GM23338 (cell line): Measurements from ENCODE around the gene MPV17L. TPM values are rescaled to one million over a fixed set of nuclear protein-coding genes. Genes with fewer than 3 reads are reported as not detected.

ENCODE experiments used
- ATAC-seq: fragments of 200-7000 bp; cut with Tn5 transposase; 3 replicates; pipeline ENCODE4 v1.9.1; 2020
- DNase-seq: peaks from one replicate; pipeline ENCODE4 v3.0.0-alpha.2; 2015; ENCODE audit warnings: low spot score
- H2AFZ ChIP-seq: fragments of 200-600 bp; sonication (generic); 2 replicates; pipeline ENCODE4 v1.8.0; 2016; ENCODE audit warnings: antibody characterized with exemption, mild to moderate bottlenecking, moderate library complexity
- H3F3A ChIP-seq: fragments of 200-600 bp; sonication (generic); replicated peaks from 2 replicates; pipeline ENCODE4 v1.8.0; 2017; ENCODE audit warnings: antibody characterized with exemption, mixed run types, low read depth
- H3K27ac ChIP-seq: fragments of 200-600 bp; sonication (generic); 2 replicates; pipeline ENCODE4 v1.6.1; 2016; ENCODE audit warnings: low read depth
- H3K27me3 ChIP-seq: fragments of 200-600 bp; sonication (generic); 2 replicates; pipeline ENCODE4 v1.8.0; 2016; ENCODE audit warnings: mild to moderate bottlenecking, mixed run types, moderate library complexity; ENCODE audit not compliant: insufficient read depth
- H3K36me3 ChIP-seq: fragments of 200-600 bp; sonication (generic); 2 replicates; pipeline ENCODE4 v1.8.0; 2016; ENCODE audit warnings: mild to moderate bottlenecking; ENCODE audit not compliant: insufficient read depth
- H3K4me1 ChIP-seq: fragments of 200-600 bp; sonication (generic); 2 replicates; pipeline ENCODE4 v1.8.0; 2016; ENCODE audit warnings: mild to moderate bottlenecking, moderate library complexity; ENCODE audit not compliant: insufficient read depth
- H3K4me2 ChIP-seq: fragments of 200-600 bp; sonication (generic); 2 replicates; pipeline ENCODE4 v1.7.1; 2017; ENCODE audit warnings: mixed run types
- H3K4me3 ChIP-seq: fragments of 200-600 bp; sonication (generic); 2 replicates; pipeline ENCODE4 v1.6.1; 2016; ENCODE audit warnings: mixed run types
- H3K79me2 ChIP-seq: fragments of 200-600 bp; sonication (generic); replicated peaks from 2 replicates; pipeline ENCODE4 v1.8.0; 2017; ENCODE audit warnings: mild to moderate bottlenecking; ENCODE audit not compliant: insufficient read depth
- H3K9me2 ChIP-seq: fragments of 200-600 bp; sonication (generic); 2 replicates; pipeline ENCODE4 v1.8.0; 2017; ENCODE audit not compliant: insufficient read depth
- H4K20me1 ChIP-seq: fragments of 200-600 bp; sonication (generic); replicated peaks from 2 replicates; pipeline ENCODE4 v1.8.0; 2017; ENCODE audit warnings: mild to moderate bottlenecking; ENCODE audit not compliant: insufficient read depth
- H3K27ac Mint-ChIP-seq: 2 replicates; pipeline ENCODE4 v1.8.0; 2020; ENCODE audit warnings: inconsistent platforms, mild to moderate bottlenecking, moderate library complexity, mixed read lengths
- H3K27me3 Mint-ChIP-seq: 3 replicates; pipeline ENCODE4 v1.8.0; 2022; ENCODE audit warnings: low read depth, mild to moderate bottlenecking, moderate library complexity, mixed read lengths, inconsistent platforms; ENCODE audit not compliant: insufficient read depth, poor library complexity
- H3K36me3 Mint-ChIP-seq: 3 replicates; pipeline ENCODE4 v1.8.0; 2021; ENCODE audit warnings: low read depth, mild to moderate bottlenecking, inconsistent platforms, moderate library complexity, mixed read lengths
- H3K4me1 Mint-ChIP-seq: 3 replicates; pipeline ENCODE4 v1.8.0; 2020; ENCODE audit warnings: mild to moderate bottlenecking, inconsistent platforms, mixed read lengths
- H3K4me3 Mint-ChIP-seq: 3 replicates; pipeline ENCODE4 v1.8.0; 2021; ENCODE audit warnings: moderate library complexity, mild to moderate bottlenecking, inconsistent platforms, mixed read lengths
- H3K9me3 Mint-ChIP-seq: 3 replicates; pipeline ENCODE4 v1.8.0; 2020; ENCODE audit warnings: moderate library complexity, mild to moderate bottlenecking, inconsistent platforms, mixed read lengths
- CREB1 ChIP-seq: fragments of 250-450 bp; sonication (Bioruptor Pico); IDR thresholded peaks from 2 replicates; pipeline ENCODE4 v1.5.0; 2020; ENCODE audit warnings: low read depth, mild to moderate bottlenecking, moderate library complexity
- EZH2phosphoT487 ChIP-seq: fragments of 200-600 bp; sonication (generic); IDR thresholded peaks from one replicate; pipeline ENCODE4 v1.8.1; 2018; ENCODE audit warnings: antibody characterized with exemption; ENCODE audit not compliant: unreplicated experiment
- NANOG ChIP-seq: IDR thresholded peaks from 2 replicates; pipeline ENCODE4 v1.6.1; 2016; ENCODE audit warnings: antibody characterized with exemption, borderline replicate concordance
- POLR2AphosphoS5 ChIP-seq: IDR thresholded peaks from 2 replicates; pipeline ENCODE4 v1.6.1; 2016; ENCODE audit warnings: antibody characterized with exemption, low read depth
- STAT1 ChIP-seq: IDR thresholded peaks from one replicate; pipeline ENCODE4 v1.6.1; 2016; ENCODE audit warnings: antibody characterized with exemption; ENCODE audit not compliant: unreplicated experiment
- ZNF114 ChIP-seq: fragments of 250-450 bp; sonication (Bioruptor Pico); IDR thresholded peaks from 2 replicates; pipeline ENCODE4 v1.5.0; 2020; ENCODE audit warnings: mild to moderate bottlenecking, moderate library complexity
- polyA plus RNA-seq: library from polyadenylated mRNA; unstranded; fragments of >200 nt; fragmentation: Nextera tagmentation; extraction: Ambion mirVana; gene quantifications from 2 replicates; pipeline ENCODE4 v1.2.1, GENCODE V29; 2016
- total RNA-seq: library from RNA; depleted of rRNA; stranded (reverse); fragments of >200 nt; shearing (Covaris generic); gene quantifications from 2 replicates; pipeline ENCODE4 v1.2.3, GENCODE V29; 2014
- TF ChIP-seq, protein P1 (sequence below): IDR thresholded peaks from one replicate; pipeline ENCODE4 v1.6.1; 2018; ENCODE audit warnings: antibody characterized with exemption; ENCODE audit not compliant: unreplicated experiment

The MPV17L gene
- total and polyA plus RNA-seq, 2 experiments from 2014 or later: 3.0 to 11.7 TPM

DNA sequence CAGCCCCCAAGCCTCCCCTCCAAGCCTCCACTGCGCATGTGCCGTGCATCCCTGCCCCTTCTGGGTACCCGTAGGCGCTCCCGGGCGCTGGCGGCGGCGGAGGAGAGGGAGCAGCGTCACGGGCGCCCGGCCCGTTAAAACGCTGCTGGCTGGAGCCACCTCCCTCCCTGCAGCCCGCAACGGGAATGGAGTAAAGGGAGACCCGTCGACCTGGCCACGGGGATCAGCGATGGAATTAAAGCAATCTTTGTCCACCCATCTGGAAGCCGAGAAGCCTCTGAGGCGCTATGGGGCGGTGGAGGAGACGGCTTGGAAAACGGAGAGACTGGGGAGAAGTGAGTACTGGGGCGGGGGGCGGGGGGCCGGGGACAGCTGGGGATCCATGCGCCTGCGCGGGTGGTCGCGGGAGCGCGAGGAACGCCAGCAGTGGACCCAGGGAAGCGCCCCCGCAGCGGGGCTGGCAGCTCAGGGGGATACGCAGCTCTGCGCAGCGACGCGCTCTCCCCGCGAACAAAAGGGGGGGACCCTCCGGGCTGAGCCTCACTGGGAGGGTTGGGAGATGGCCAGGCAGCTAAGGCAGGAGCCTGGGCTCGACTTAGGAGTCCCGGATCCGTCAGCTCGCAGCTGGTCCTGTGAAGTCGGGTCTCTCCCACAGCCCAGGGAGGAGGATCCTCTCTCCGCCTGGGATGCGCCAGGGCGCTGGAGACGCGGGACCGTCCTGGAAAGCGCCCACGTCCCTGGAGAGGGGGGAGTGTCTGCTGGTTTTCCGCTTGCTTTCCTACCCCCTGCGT is 39.1 kb downstream of the MPV17L start, which contains the start of gene BMERB1:
TSS of gene BMERB1 (plus strand) at position 164 of the 791 bp plus-strand sequence. CDS start at position 230, 66 bp downstream.
- 0 out of 2 replicates have a peak, but pooled peaks cover 3% of the 10 kb centered on the region for H3F3A ChIP-seq
- DNase-seq (peak; percentile 91), ATAC-seq (peak; percentile 91)
- H3K36me3 ChIP-seq: no peaks in the 10 kb centered on the region
- H3K4me3 Mint-ChIP-seq: peak within 1 kb of the TSS; percentile 88
- H3K4me3 ChIP-seq: peak within 1 kb of the TSS; percentile 93
- H3K4me2 ChIP-seq: peak within 1 kb of the TSS; percentile 100
- H3K9me3 Mint-ChIP-seq: no peaks in the 10 kb centered on the region
- H3K27me3 Mint-ChIP-seq: peaks cover 13% of the 10 kb centered on the region
- TF ChIP-seq ZNF114 (CRISPR knock-in tag) (no peak), CREB1 (CRISPR knock-in tag) (peak; percentile 71), POLR2AphosphoS5 (peak; percentile 64), STAT1 (no peak)
- H3K9me2 ChIP-seq: no peaks in the 10 kb centered on the region
- H3K27ac Mint-ChIP-seq: no peak within 1 kb of the TSS
- peak within 1 kb of the TSS; percentile 97 for H2AFZ ChIP-seq
- no peaks in the 10 kb centered on the region for H3K4me1 ChIP-seq
- H4K20me1 ChIP-seq: peaks cover 10% of the 10 kb centered on the region; the same call in 1 of the 2 replicates
- H3K79me2 ChIP-seq: peaks cover 36% of the 10 kb centered on the region
- peaks cover 17% of the 10 kb centered on the region for H3K27me3 ChIP-seq
- H3K27ac ChIP-seq: no peak within 1 kb of the TSS
- no peaks in the 10 kb centered on the region for H3K36me3 Mint-ChIP-seq
- H3K4me1 Mint-ChIP-seq: peaks cover 10% of the 10 kb centered on the region

DNA sequence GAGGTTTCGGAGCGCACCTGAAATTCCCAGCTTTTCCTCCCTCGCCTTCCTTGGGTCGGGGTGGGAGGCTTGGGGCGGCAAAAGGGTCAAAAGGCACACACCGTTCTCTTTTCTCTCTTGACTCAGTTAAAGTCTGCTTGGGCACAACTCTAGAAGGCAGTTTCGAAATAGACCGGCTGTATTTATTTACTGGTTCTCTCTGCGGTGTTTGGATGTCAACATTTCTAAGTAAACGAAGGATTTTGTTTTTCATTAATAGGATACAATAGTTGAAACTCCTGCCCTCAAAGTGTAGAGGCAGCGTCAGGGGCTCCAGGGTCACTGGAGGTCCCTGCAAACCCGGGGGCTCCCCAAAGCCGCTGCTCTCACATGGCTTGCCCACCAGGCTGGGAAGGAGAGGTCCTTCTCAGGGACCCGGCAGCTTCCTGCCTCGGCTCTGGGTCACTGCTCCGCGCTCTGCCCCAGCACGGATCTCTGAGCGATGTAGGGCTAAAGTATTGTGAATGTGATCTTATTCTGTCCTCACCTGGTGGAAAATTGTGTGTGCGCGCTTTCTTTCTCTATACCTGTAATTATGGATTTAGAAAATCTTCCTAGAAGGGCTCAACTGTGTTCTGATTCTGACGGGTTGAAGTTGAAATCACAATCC is 39.8 kb downstream of the MPV17L start:
- peak; percentile 47 for ATAC-seq
- Histone ChIP-seq H3K4me2 (peak overlapping the region; percentile 100), H3K4me1 (no peaks in the 10 kb centered on the region), H3K27me3 (peaks cover 17% of the 10 kb centered on the region), H3K4me3 (peak overlapping the region; percentile 93), H3K27ac (no peak overlapping the region), H4K20me1 (peaks cover 10% of the 10 kb centered on the region; the same call in 1 of the 2 replicates), H3K36me3 (no peaks in the 10 kb centered on the region), H2AFZ (peak overlapping the region; percentile 97), H3K79me2 (peaks cover 41% of the 10 kb centered on the region), H3K9me2 (no peaks in the 10 kb centered on the region), H3F3A (0 out of 2 replicates have a peak, but pooled peaks cover 3% of the 10 kb centered on the region)
- H3K36me3 Mint-ChIP-seq: no peaks in the 10 kb centered on the region
- DNase-seq: peak; percentile 41
- H3K27ac Mint-ChIP-seq: no peak overlapping the region
- TF ChIP-seq ZNF114 (CRISPR knock-in tag): no peak
- peak overlapping the region; percentile 88 for H3K4me3 Mint-ChIP-seq
- no peaks in the 10 kb centered on the region for H3K9me3 Mint-ChIP-seq
- peaks cover 13% of the 10 kb centered on the region for H3K27me3 Mint-ChIP-seq
- peaks cover 10% of the 10 kb centered on the region for H3K4me1 Mint-ChIP-seq

DNA sequence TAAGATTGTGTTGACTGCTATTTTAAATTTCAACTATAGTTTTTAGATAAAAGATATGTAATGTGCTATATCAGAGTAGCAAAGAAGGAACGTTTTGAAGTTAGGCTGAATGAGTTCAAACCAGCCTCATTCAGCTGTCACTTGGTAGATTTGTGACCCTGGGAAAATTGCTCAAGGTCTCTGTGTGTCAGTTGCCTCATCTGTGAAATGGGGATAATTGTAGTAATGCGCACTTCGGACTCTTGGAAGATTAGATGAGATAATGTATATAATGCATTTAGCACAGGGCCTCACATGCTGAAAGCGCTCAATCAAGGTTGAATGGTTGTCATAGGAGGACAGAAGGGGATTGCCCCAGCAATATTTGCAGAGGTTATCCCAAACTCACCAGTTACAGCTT is 43.5 kb downstream of the MPV17L start:
- Mint-ChIP-seq H3K27me3 (peaks cover 13% of the 10 kb centered on the region), H3K27ac (no peak overlapping the region), H3K36me3 (no peaks in the 10 kb centered on the region), H3K9me3 (no peaks in the 10 kb centered on the region), H3K4me1 (peaks cover 7% of the 10 kb centered on the region), H3K4me3 (no peak overlapping the region)
- H3K4me2 ChIP-seq: no peak overlapping the region
- no peak for ATAC-seq
- no peak for DNase-seq
- no peak overlapping the region for H3K4me3 ChIP-seq
- H4K20me1 ChIP-seq: peaks cover 10% of the 10 kb centered on the region; the same call in 1 of the 2 replicates
- H3K36me3 ChIP-seq: no peaks in the 10 kb centered on the region
- no peak overlapping the region for H3K27ac ChIP-seq
- H3F3A ChIP-seq: 0 out of 2 replicates have a peak, but pooled peaks cover 3% of the 10 kb centered on the region
- H3K9me2 ChIP-seq: no peaks in the 10 kb centered on the region
- no peak overlapping the region for H2AFZ ChIP-seq
- no peaks in the 10 kb centered on the region for H3K4me1 ChIP-seq
- peaks cover 56% of the 10 kb centered on the region for H3K79me2 ChIP-seq
- H3K27me3 ChIP-seq: peaks cover 17% of the 10 kb centered on the region
- TF ChIP-seq ZNF114 (CRISPR knock-in tag): no peak
- TF ChIP-seq, protein P1, sequence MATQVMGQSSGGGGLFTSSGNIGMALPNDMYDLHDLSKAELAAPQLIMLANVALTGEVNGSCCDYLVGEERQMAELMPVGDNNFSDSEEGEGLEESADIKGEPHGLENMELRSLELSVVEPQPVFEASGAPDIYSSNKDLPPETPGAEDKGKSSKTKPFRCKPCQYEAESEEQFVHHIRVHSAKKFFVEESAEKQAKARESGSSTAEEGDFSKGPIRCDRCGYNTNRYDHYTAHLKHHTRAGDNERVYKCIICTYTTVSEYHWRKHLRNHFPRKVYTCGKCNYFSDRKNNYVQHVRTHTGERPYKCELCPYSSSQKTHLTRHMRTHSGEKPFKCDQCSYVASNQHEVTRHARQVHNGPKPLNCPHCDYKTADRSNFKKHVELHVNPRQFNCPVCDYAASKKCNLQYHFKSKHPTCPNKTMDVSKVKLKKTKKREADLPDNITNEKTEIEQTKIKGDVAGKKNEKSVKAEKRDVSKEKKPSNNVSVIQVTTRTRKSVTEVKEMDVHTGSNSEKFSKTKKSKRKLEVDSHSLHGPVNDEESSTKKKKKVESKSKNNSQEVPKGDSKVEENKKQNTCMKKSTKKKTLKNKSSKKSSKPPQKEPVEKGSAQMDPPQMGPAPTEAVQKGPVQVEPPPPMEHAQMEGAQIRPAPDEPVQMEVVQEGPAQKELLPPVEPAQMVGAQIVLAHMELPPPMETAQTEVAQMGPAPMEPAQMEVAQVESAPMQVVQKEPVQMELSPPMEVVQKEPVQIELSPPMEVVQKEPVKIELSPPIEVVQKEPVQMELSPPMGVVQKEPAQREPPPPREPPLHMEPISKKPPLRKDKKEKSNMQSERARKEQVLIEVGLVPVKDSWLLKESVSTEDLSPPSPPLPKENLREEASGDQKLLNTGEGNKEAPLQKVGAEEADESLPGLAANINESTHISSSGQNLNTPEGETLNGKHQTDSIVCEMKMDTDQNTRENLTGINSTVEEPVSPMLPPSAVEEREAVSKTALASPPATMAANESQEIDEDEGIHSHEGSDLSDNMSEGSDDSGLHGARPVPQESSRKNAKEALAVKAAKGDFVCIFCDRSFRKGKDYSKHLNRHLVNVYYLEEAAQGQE: no peak
- TF ChIP-seq EZH2phosphoT487: no peak
- TF ChIP-seq NANOG: no peak
